K562 (cell line): Measurements from ENCODE around the gene SPINK2. TPM values are rescaled to one million over a fixed set of nuclear protein-coding genes. Genes with fewer than 3 reads are reported as not detected.

Experiments used
- ATAC-seq: fragments of 200-7000 bp; cut with Tn5 transposase; 3 replicates; pipeline ENCODE4 v1.9.1; 2020; ENCODE audit warnings: moderate library complexity
- BruUV-seq: library from RNA; stranded (reverse); fragments of 400-500 nt; replicated peaks from 2 replicates; lab custom pipeline; 2021; lab: Mats Ljungman, UMichigan
- CTCF ChIA-PET: fragments of 300-600 bp; formaldehyde crosslinking; extraction: SDS; loops from one replicate; lab custom pipeline; 2021; ENCODE audit warnings: low intra/inter-chr PET ratio; lab: Yijun Ruan, JAX
- POLR2A ChIA-PET: fragments of 300-600, 350-650 bp; sonication (Branson Sonifier 250); formaldehyde crosslinking; extraction: SDS; loops from one replicate; lab custom pipeline; 2021; ENCODE audit warnings: antibody characterized with exemption, inconsistent platforms; lab: Yijun Ruan, JAX
- DNase-seq, 4 experiments: peaks; one replicate each; pipeline versions ENCODE4 v3.0.0 to v3.0.0-alpha.2; 2011 to 2018; ENCODE audit warnings: low spot score in 3 of 4, mixed read lengths in 3 of 4; ENCODE audit errors: extremely low read depth in 1 of 4
- FAIRE-seq: peaks from 2 replicates; lab custom pipeline; 2011; peaks lifted over from hg19 to GRCh38; lab: Jason Lieb, UNC
- H2AFZ ChIP-seq: 2 replicates; pipeline ENCODE4 v1.6.0; 2011; ENCODE audit warnings: low read depth, low read length, control low read depth, inconsistent platforms
- H3K27ac ChIP-seq: fragments of 200-600 bp; 3 replicates; pipeline ENCODE4 v1.8.0; 2011; ENCODE audit warnings: low read depth, mild to moderate bottlenecking, control low read depth, inconsistent platforms, low read length, moderate library complexity, mixed read lengths; ENCODE audit errors: extremely low read depth
- H3K27me3 ChIP-seq, 2 experiments: fragments of 300-600 bp in 1 of 2; 2 replicates in 1 of 2; 3 replicates in 1 of 2; pipeline versions ENCODE4 v1.6.0 to v1.8.0; 2011; ENCODE audit warnings: inconsistent platforms in 2 of 2, low read length in 2 of 2, mild to moderate bottlenecking in 1 of 2, mixed read lengths in 1 of 2, moderate library complexity in 1 of 2; ENCODE audit not compliant: control insufficient read depth in 2 of 2, insufficient read depth in 2 of 2
- H3K36me3 ChIP-seq: fragments of 300-600 bp; 3 replicates; pipeline ENCODE4 v1.8.0; 2011; ENCODE audit warnings: mild to moderate bottlenecking, low read length, inconsistent platforms; ENCODE audit not compliant: control insufficient read depth, insufficient read depth
- H3K4me1 ChIP-seq, 2 experiments: fragments of 200-600 bp in 1 of 2; replicated peaks in 1 of 2; 2 replicates in 1 of 2; 3 replicates in 1 of 2; pipeline versions ENCODE4 v1.5.1 to v1.8.0; 2011; ENCODE audit warnings: inconsistent platforms in 2 of 2, low read length in 2 of 2, mild to moderate bottlenecking in 1 of 2, mixed read lengths in 1 of 2, moderate library complexity in 1 of 2; ENCODE audit not compliant: control insufficient read depth in 2 of 2, insufficient read depth in 2 of 2
- H3K4me2 ChIP-seq: 2 replicates; pipeline ENCODE4 v1.6.1; 2011; ENCODE audit warnings: low read length, control low read depth, inconsistent platforms, mixed read lengths; ENCODE audit not compliant: insufficient read depth
- H3K4me3 ChIP-seq: fragments of 200-600 bp; sonication (generic), shearing (Covaris generic); 2 replicates; pipeline ENCODE4 v1.5.1; 2016; ENCODE audit warnings: control low read depth, inconsistent platforms
- H3K79me2 ChIP-seq: fragments of 200-600 bp; 3 replicates; pipeline ENCODE4 v1.8.0; 2011; ENCODE audit warnings: low read length, inconsistent platforms; ENCODE audit not compliant: control insufficient read depth, insufficient read depth
- H3K9ac ChIP-seq, 2 experiments: 2 replicates each; pipeline versions ENCODE4 v1.6.0 to v1.6.1; 2011; ENCODE audit warnings: low read depth in 2 of 2, low read length in 2 of 2, control low read depth in 1 of 2, inconsistent platforms in 1 of 2, mild to moderate bottlenecking in 1 of 2, mixed read lengths in 1 of 2; ENCODE audit not compliant: insufficient read depth in 1 of 2
- H3K9me1 ChIP-seq: one replicate; pipeline ENCODE4 v1.6.0; 2011; ENCODE audit warnings: inconsistent platforms, mild to moderate bottlenecking, low read length, moderate library complexity; ENCODE audit not compliant: control insufficient read depth, insufficient read depth
- H3K9me3 ChIP-seq: replicated peaks from 2 replicates; pipeline ENCODE4 v1.5.1; 2011; ENCODE audit warnings: low read depth, low read length, inconsistent platforms; ENCODE audit not compliant: control insufficient read depth, insufficient read depth
- H4K20me1 ChIP-seq: replicated peaks from 2 replicates; pipeline ENCODE4 v1.6.1; 2011; ENCODE audit warnings: low read length, inconsistent platforms, mixed read lengths; ENCODE audit not compliant: control insufficient read depth, insufficient read depth
- CBFA2T3 ChIP-seq: fragments of 450-650 bp; IDR thresholded peaks from 2 replicates; pipeline ENCODE4 v1.6.1; 2017
- CBFB ChIP-seq: sonication (generic); formaldehyde crosslinking; IDR thresholded peaks from 2 replicates; pipeline ENCODE4 v1.4.0; 2020; ENCODE audit warnings: mild to moderate bottlenecking, missing genetic modification reagents
- GABPA ChIP-seq: fragments of 200-800 bp; sonication (Bioruptor generic); conservative IDR thresholded peaks from 2 replicates; pipeline ENCODE4 v1.6.1; 2016; ENCODE audit warnings: low read depth, missing genetic modification characterization, missing compliant biosample characterization
- HNRNPL ChIP-seq: fragments of 200-400 bp; formaldehyde crosslinking; IDR thresholded peaks from 2 replicates; pipeline ENCODE4 v1.6.1; 2017; ENCODE audit warnings: low read depth, mild to moderate bottlenecking, low read length
- NCOA6 ChIP-seq: fragments of 450-650 bp; IDR thresholded peaks from 2 replicates; pipeline ENCODE4 v1.6.1; 2017; ENCODE audit warnings: mild to moderate bottlenecking
- NELFE ChIP-seq: IDR thresholded peaks from 2 replicates; pipeline ENCODE4 v1.6.1; 2011; ENCODE audit warnings: mild to moderate bottlenecking; ENCODE audit not compliant: insufficient read depth, insufficient read length
- NEUROD1 ChIP-seq: fragments of 150-350 bp; IDR thresholded peaks from 2 replicates; pipeline ENCODE4 v1.6.1; 2014; ENCODE audit warnings: borderline replicate concordance, low read length, low read depth; ENCODE audit not compliant: partially characterized antibody
- PHF20 ChIP-seq: fragments of 450-650 bp; IDR thresholded peaks from 2 replicates; pipeline ENCODE4 v1.6.1; 2018; ENCODE audit not compliant: partially characterized antibody
- SP1 ChIP-seq: sonication (generic); formaldehyde crosslinking; IDR thresholded peaks from 2 replicates; pipeline ENCODE4 v1.8.1; 2022; ENCODE audit warnings: mild to moderate bottlenecking, missing genetic modification reagents
- TCF3 ChIP-seq: sonication (generic); formaldehyde crosslinking; IDR thresholded peaks from 2 replicates; pipeline ENCODE4 v1.4.0; 2020; ENCODE audit warnings: mild to moderate bottlenecking, missing genetic modification reagents
- U2AF1 ChIP-seq: fragments of 200-400 bp; formaldehyde crosslinking; optimal IDR thresholded peaks from 2 replicates; pipeline ENCODE3; 2017; ENCODE audit warnings: mild to moderate bottlenecking, low read depth, low read length, moderate library complexity
- ZNF140 ChIP-seq: fragments of 250-450 bp; sonication (Bioruptor Pico); IDR thresholded peaks from 2 replicates; pipeline ENCODE4 v1.8.0; 2021; ENCODE audit warnings: moderate library complexity, mild to moderate bottlenecking, inconsistent platforms
- ZNF143 ChIP-seq: sonication (generic); formaldehyde crosslinking; IDR thresholded peaks from 2 replicates; pipeline ENCODE4 v1.9.0; 2022; ENCODE audit warnings: mild to moderate bottlenecking, missing genetic modification reagents
- ZNF23 ChIP-seq: fragments of 250-450 bp; sonication (Bioruptor Pico); IDR thresholded peaks from 2 replicates; pipeline ENCODE4 v1.4.0; 2020; ENCODE audit warnings: mild to moderate bottlenecking
- ZNF644 ChIP-seq: fragments of 200-800 bp; sonication (Bioruptor generic); IDR thresholded peaks from 2 replicates; pipeline ENCODE4 v1.6.1; 2016; ENCODE audit warnings: low read depth, missing genetic modification characterization, missing compliant biosample characterization
- ZNF707 ChIP-seq: fragments of 250-450 bp; sonication (Bioruptor Pico); conservative IDR thresholded peaks from 2 replicates; pipeline ENCODE4 v1.8.0; 2022; ENCODE audit warnings: inconsistent platforms, mild to moderate bottlenecking, moderate library complexity
- WGBS: fragments of 100-300 bp; shearing (Covaris generic); methylation state at CpG from one replicate; pipeline ENCODE4 v1.1.6; 2016; ENCODE audit warnings: low coverage, mixed read lengths; ENCODE audit not compliant: insufficient coverage; ENCODE audit errors: missing lambda C conversion rate; 5-methylcytosine and 5-hydroxymethylcytosine counted together
- in situ Hi-C: fragments of 300-500 bp; cut with MboI; formaldehyde crosslinking; loops from 4 replicates; pipeline ENCODE4 v1.15.0; 2018; ENCODE audit warnings: inconsistent platforms, mixed read lengths
- intact Hi-C: fragments of 100-400 bp; cut with micrococcal nuclease; formaldehyde crosslinking; loops from 2 replicates; pipeline ENCODE4 v1.14.2; 2022
- polyA plus RNA-seq, 8 experiments: library from polyadenylated mRNA; depleted of rRNA in 4 of 8; stranded (reverse) in 5 of 8; unstranded in 3 of 8; fragments of >200 nt; fragmentation: Nextera tagmentation in 2 of 8; fragmentation: Illumina TruSeq in 1 of 8; extraction: Ambion mirVana in 2 of 8; extraction: Trizol in 1 of 8; gene quantifications; 2 replicates each; pipeline versions ENCODE4 v1.2.1 to v1.2.3, GENCODE V29; 2011 to 2014; ENCODE audit warnings: inconsistent platforms in 1 of 8, missing spikeins in 1 of 8
- total RNA-seq, 7 experiments: library from RNA; depleted of rRNA in 6 of 7; stranded (reverse); fragments of >200 nt in 6 of 7; fragmentation: Illumina TruSeq in 2 of 7; extraction: Trizol in 2 of 7; gene quantifications; 2 replicates each; pipeline versions ENCODE4 v1.2.1 to v1.2.3, GENCODE V29; 2011 to 2021; ENCODE audit warnings: low replicate concordance in 1 of 7
- TF ChIP-seq, protein P1 (sequence below): sonication (generic); formaldehyde crosslinking; IDR thresholded peaks from 2 replicates; pipeline ENCODE4 v1.9.0; 2022; ENCODE audit warnings: mild to moderate bottlenecking, missing genetic modification reagents
- TF ChIP-seq, protein P2 (sequence below): fragments of 450-650 bp; formaldehyde crosslinking; IDR thresholded peaks from 2 replicates; pipeline ENCODE4 v1.4.0; 2020; ENCODE audit warnings: mild to moderate bottlenecking, mixed read lengths
- TF ChIP-seq, protein P3 (sequence below): fragments of 450-650 bp; formaldehyde crosslinking; IDR thresholded peaks from 2 replicates; pipeline ENCODE4 v1.4.0; 2022; ENCODE audit warnings: missing genetic modification characterization
- TF ChIP-seq, protein P4 (sequence below): IDR thresholded peaks from 2 replicates; pipeline ENCODE4 v1.6.1; 2011; ENCODE audit not compliant: insufficient read length; ENCODE audit errors: extremely low read depth

SPINK2 gene
- total and polyA plus RNA-seq, 9 of the 15 experiments (the other 6 are each of a cell fraction or from before 2014, with no cell fraction given): not detected

DNA sequence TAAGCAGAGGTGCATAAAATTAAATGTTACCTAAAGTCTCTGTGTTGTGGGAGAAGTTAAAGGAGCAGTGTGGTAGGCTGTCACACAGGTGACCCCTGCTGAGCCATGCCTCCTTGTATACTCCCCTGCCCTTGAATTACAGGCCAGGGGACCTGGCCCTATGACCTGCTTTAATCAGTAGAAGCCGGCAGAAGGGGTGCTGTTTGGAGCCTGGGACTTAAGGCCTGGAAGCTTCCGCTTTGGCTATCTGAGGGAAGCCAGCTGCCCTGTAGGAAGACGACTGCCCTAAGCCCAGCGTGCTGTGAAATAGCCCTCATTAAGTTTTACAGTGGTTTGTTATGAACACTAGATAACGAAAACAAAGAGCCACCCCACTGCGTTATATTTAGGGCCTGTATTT is 34.1 kb downstream of the SPINK2 start:
- 2% methylated on average over 6 of the region's 6 CpGs for WGBS
- TF ChIP-seq NELFE: no peak
- TF ChIP-seq NEUROD1: no peak
- TF ChIP-seq, protein P1, sequence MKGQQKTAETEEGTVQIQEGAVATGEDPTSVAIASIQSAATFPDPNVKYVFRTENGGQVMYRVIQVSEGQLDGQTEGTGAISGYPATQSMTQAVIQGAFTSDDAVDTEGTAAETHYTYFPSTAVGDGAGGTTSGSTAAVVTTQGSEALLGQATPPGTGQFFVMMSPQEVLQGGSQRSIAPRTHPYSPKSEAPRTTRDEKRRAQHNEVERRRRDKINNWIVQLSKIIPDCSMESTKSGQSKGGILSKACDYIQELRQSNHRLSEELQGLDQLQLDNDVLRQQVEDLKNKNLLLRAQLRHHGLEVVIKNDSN (CRISPR knock-in tag): no peak
- TF ChIP-seq ZNF143: no peak
- TF ChIP-seq CBFA2T3: 0 out of 2 replicates have a peak, but pooled peaks have one; percentile 5
- no peak for TF ChIP-seq ZNF707
- TF ChIP-seq HNRNPL: no peak
- TF ChIP-seq U2AF1: no peak
- no peak for TF ChIP-seq SP1
- no peak for TF ChIP-seq PHF20
- TF ChIP-seq TCF3 (CRISPR knock-in tag): 0 out of 2 replicates have a peak, but pooled peaks have one; percentile 18
- TF ChIP-seq, protein P2, sequence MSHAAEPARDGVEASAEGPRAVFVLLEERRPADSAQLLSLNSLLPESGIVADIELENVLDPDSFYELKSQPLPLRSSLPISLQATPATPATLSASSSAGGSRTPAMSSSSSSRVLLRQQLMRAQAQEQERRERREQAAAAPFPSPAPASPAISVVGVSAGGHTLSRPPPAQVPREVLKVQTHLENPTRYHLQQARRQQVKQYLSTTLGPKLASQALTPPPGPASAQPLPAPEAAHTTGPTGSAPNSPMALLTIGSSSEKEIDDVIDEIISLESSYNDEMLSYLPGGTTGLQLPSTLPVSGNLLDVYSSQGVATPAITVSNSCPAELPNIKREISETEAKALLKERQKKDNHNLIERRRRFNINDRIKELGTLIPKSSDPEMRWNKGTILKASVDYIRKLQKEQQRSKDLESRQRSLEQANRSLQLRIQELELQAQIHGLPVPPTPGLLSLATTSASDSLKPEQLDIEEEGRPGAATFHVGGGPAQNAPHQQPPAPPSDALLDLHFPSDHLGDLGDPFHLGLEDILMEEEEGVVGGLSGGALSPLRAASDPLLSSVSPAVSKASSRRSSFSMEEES: no peak
- no peak for TF ChIP-seq ZNF23 (CRISPR knock-in tag)
- TF ChIP-seq ZNF644 (tag): no peak
- no peak for TF ChIP-seq CBFB
- TF ChIP-seq, protein P3, sequence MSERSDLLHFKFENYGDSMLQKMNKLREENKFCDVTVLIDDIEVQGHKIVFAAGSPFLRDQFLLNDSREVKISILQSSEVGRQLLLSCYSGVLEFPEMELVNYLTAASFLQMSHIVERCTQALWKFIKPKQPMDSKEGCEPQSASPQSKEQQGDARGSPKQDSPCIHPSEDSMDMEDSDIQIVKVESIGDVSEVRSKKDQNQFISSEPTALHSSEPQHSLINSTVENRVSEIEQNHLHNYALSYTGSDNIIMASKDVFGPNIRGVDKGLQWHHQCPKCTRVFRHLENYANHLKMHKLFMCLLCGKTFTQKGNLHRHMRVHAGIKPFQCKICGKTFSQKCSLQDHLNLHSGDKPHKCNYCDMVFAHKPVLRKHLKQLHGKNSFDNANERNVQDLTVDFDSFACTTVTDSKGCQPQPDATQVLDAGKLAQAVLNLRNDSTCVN (CRISPR knock-in tag): no peak
- no peak for TF ChIP-seq NCOA6
- 0 out of 2 replicates have a peak, but pooled peaks have one; percentile 22 for TF ChIP-seq GABPA (tag)
- TF ChIP-seq, protein P4, sequence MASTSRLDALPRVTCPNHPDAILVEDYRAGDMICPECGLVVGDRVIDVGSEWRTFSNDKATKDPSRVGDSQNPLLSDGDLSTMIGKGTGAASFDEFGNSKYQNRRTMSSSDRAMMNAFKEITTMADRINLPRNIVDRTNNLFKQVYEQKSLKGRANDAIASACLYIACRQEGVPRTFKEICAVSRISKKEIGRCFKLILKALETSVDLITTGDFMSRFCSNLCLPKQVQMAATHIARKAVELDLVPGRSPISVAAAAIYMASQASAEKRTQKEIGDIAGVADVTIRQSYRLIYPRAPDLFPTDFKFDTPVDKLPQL: no peak
- TF ChIP-seq ZNF140 (CRISPR knock-in tag): no peak
- Histone ChIP-seq H3K4me2 (no peak overlapping the region; the same call in 1 of the 2 replicates), H3K4me1 (peaks cover 0 to 5% of the 10 kb centered on the region in 2 experiments; a peak in 4 of 5 replicates), H2AFZ (no peak overlapping the region), H4K20me1 (no peaks in the 10 kb centered on the region), H3K27me3 (peaks cover 11 to 30% of the 10 kb centered on the region in 2 experiments), H3K9me3 (no peaks in the 10 kb centered on the region), H3K4me3 (no peak overlapping the region), H3K36me3 (no peaks in the 10 kb centered on the region), H3K27ac (no peak overlapping the region), H3K9me1 (no peaks in the 10 kb centered on the region), H3K79me2 (no peaks in the 10 kb centered on the region), H3K9ac (no peak overlapping the region)
- in situ Hi-C loops (no loop called here), intact Hi-C loops (no loop called here)
- peak in 1 of 4 experiments; percentile 19 for DNase-seq
- no peak for FAIRE-seq
- POLR2A ChIA-PET: interaction anchor here (0.6 kb wide), 1 partner anchor 26 kb away, joined by 3 read pairs; no protein-coding TSS in a partner anchor
- CTCF ChIA-PET: no interaction called here
- no TSS peak for BruUV-seq
- peak; percentile 73 for ATAC-seq
